ENCODE measurements around the gene PKNOX1.
A peak's percentile ranks its signal among the peaks of the same experiment; 100 is the strongest.
"Not testable (repeated sequence)": the region's sequence is repeated elsewhere in the genome, so short reads cannot be mapped to it uniquely, and the experiment has no call there.

The PKNOX1 gene

GRCh38 chr21:42956824-42957630 is 17.3 kb upstream of the PKNOX1 start:
- no peak for DNase-seq

- DNase-seq, result not testable (repeated sequence)
Measured at GRCh38 chr21:42958122-42958521, 16.2 kb upstream of the PKNOX1 start.

GRCh38 chr21:42959728-42960127 is 14.6 kb upstream of the PKNOX1 start:
- no peak for DNase-seq

- no peak for DNase-seq
Measured at GRCh38 chr21:42962380-42963007, 11.9 kb upstream of the PKNOX1 start.

GRCh38 chr21:42964086-42964485 is 10.3 kb upstream of the PKNOX1 start:
- DNase-seq, result no peak

- DNase-seq, result no peak
Measured at GRCh38 chr21:42964546-42965210, 9.7 kb upstream of the PKNOX1 start.

- no peak for DNase-seq
Measured at GRCh38 chr21:42965211-42965560, 9.2 kb upstream of the PKNOX1 start.

GRCh38 chr21:42967616-42968015 is 6.7 kb upstream of the PKNOX1 start:
- not testable (repeated sequence) for DNase-seq

GRCh38 chr21:42969193-42969600 is 5.2 kb upstream of the PKNOX1 start:
- no peak for DNase-seq

GRCh38 chr21:42970946-42971653 is 3.3 kb upstream of the PKNOX1 start:
- DNase-seq, result no peak

GRCh38 chr21:42971897-42972275 is 2.5 kb upstream of the PKNOX1 start:
- DNase-seq, result no peak

- no peak for DNase-seq
Measured at GRCh38 chr21:42973309-42973990, 912 bp upstream of the PKNOX1 start.

GRCh38 chr21:42974832-42975820 is 764 bp downstream of the PKNOX1 start:
- DNase-seq, result no peak

- no peak for DNase-seq
Measured at GRCh38 chr21:42975886-42976608, 1.7 kb downstream of the PKNOX1 start.

- DNase-seq, result no peak
Measured at GRCh38 chr21:42980312-42981213, 6.2 kb downstream of the PKNOX1 start.

GRCh38 chr21:42981214-42981523 is 6.8 kb downstream of the PKNOX1 start:
- peak; percentile 83 for DNase-seq

- DNase-seq, result no peak
Measured at GRCh38 chr21:42981862-42982261, 7.5 kb downstream of the PKNOX1 start.

- peak; percentile 78 for DNase-seq
Measured at GRCh38 chr21:42983103-42983502, 8.7 kb downstream of the PKNOX1 start.

GRCh38 chr21:42983869-42984268 is 9.5 kb downstream of the PKNOX1 start:
- no peak for DNase-seq

Data from DMS 273 treated with DMSO at 0.1 percent for 48 hours (cell line).